HG02798 (cell line): Measurements from ENCODE around the gene SOCS7.

Source experiments
- ATAC-seq: cut with Tn5 transposase; IDR thresholded peaks from one replicate; pipeline ENCODE4 v1.9.1; 2021; ENCODE audit warnings: mild to moderate bottlenecking; ENCODE audit not compliant: unreplicated experiment, poor library complexity

The SOCS7 gene

DNA sequence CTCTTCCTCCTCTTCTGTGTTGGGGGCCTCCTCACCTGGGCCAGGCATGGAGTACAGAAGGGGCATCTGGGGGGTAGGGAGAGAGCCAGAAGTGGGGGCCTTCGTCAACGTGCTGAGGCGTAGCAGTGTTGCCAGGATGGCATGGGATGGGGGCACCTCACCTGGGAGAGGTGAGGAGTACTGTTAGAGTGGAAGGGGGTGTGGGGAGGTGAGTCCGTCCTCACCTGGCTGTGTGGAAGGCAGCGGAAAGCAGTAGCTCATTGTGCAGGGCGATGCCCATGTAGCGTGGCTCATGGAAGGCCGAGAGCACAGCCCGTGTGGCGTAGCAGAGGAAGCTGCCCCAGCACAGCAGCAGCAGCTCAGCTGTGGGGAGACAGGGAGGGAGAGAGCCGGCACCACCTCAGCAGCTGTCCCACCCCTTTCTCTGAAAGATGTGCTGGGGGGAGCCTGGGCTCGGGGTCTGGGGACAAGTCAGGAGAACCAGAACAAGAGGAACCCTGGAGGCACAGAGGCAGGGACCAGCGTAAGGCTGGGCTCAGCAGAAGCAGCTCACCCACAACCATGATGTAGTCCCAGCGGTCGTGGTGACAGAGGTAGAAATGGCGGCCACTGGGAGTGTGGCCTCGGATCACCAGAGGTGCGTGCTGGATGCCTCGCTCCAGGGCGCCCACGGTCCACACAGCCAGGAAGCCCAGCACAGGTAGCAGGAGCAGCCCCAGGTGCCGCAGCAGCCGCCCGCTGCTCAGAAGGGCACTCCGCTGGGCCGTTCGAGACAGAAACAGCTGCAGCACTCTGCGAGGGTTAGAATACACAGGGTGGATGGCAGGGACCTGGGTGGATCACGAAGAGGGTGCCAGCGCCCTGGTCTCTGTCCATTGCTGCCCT is 16.9 kb upstream of the SOCS7 start:
- ATAC-seq, result no peak

DNA sequence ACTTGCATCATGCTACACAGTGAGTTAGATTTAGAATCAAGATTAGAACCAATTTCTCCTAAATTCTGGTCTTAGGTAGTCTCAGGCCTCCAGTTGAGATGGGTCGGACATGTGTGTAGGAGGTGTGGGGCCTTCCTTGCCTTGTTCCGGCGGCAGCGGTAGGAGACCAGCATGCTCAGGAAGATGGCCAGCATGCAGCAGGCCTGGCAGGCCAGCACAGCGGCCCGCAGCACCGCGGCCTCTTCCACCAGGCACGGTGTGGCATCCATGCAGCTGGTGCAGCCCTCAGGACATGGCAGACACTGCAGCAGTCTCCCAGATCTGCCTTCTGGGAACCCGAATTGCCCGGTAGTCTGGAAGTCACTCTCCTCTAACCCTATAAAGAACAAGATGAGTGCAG is 14.8 kb upstream of the SOCS7 start:
- no peak for ATAC-seq

DNA sequence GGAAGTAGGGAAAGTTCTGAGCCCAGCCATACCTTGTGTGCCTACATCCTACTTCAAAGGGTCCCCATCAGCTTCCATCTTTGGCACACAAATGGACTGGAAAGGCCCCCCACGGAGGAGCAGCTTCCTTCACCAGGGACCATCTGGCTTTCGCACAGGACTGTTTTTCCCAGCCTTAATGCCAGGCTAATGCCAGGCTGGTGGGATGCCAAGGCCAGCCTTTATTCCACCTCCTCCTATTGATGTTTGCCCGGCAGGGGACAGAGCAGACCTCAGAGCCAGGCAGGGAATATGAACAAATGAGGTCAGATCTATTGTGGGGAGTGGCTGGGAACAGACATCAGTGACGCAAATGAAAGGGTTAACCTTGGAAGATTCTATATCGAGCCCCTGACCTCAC is 13.6 kb upstream of the SOCS7 start:
- ATAC-seq, result no peak

DNA sequence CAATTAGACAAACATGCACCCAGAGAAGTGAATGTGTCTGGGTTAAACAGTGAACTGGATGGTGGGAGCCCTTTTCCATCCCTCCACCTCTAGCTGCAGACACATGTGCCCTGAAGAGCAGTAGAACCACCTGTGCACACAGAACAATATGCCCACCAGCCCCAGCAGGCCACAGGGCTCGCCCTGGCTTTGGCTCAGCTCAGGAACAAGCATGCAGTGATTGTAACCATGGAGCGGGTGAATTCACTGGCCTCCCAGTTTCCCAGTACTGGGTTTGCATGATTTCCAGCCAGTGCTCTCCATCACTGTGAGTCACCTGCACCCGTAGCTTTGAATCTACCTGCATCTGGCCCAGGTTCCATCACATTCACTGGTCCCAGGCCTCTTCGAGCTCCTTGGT is 13.1 kb upstream of the SOCS7 start:
- no peak for ATAC-seq

DNA sequence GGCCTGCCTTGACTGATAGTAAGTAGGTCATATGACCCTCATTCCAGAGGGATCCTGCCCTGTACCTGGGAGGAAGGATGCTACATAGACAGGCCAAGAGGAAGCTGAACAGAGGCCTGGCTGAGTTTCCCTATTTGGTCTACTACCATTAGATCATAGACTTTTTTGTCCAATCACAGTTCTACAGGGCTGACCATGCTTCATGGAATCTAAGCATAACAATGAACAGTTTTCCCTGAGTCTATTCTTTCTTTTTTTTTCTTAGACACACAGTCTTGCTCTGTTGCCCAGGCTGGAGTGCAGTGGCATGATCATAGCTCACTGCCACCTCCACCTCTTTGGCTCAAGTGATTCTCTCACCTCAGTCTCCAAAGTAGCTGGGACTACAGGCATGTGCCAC is 11.8 kb upstream of the SOCS7 start:
- no peak for ATAC-seq

DNA sequence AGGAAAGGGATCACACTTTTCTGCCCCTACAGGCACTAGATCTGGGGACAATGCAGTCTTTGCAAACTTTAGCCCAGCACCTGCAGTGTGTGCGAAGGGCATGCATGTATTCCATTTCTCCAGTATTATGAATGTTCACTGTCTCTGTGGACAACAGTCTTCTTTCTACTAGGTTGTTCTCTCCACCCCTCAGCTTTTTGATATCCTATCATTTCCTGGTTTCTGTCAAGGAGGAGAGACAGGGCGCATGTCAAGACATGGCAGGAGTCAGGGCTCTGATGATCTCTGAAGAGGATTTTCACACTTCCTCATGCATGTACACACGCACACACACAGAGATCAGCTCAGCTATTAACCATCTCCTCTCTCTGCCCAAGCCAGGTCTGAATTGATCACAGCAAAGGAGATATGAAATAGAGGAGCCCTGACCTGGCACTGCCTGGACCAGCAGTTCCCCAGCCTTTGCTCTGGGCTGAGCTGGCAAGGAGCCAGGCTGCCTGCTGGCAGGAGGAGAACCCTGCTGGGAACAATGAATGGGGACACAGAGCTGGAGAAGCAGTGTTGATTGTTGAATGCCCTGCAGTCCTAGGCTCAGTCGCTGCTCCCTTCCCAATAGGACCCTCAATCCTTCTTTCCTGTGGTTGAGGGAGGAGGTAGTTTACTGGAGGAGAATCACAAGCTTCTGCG is 10.5 kb upstream of the SOCS7 start:
- no peak for ATAC-seq

DNA sequence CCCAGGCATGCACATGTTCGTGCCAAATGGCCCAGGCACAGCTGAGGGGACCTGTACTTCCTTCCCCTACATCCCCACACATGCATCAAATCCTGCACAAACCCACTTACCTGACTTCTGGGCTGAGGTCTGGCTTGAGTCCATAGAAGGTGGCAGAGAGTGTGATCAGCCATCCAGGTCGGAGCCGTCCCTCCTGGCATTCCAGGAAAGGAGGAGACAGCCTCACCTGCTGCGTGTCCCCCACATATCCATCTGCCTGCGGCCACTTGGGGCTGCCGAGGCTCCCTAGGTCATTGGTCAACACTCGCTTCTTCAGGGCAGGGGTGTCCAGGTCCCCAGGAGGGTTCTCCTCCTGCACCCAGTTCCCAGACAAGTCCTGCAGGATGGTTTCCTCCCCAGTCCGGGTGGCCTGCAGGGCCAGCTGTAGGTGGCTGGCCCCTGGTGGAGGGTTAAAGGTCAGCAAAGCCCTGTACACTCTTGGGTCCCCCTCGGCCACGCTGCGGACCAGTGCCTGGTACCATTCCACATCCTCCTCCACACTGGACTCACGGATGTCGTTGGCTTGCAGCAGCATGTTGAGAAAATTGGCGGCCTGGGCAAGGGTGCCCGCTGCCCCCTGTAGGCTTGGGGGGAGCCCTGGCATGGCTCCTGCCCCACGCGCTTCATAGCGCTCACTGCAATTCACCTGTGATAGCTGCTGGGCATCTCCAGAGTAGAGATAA is 8.6 kb upstream of the SOCS7 start:
- no peak for ATAC-seq

DNA sequence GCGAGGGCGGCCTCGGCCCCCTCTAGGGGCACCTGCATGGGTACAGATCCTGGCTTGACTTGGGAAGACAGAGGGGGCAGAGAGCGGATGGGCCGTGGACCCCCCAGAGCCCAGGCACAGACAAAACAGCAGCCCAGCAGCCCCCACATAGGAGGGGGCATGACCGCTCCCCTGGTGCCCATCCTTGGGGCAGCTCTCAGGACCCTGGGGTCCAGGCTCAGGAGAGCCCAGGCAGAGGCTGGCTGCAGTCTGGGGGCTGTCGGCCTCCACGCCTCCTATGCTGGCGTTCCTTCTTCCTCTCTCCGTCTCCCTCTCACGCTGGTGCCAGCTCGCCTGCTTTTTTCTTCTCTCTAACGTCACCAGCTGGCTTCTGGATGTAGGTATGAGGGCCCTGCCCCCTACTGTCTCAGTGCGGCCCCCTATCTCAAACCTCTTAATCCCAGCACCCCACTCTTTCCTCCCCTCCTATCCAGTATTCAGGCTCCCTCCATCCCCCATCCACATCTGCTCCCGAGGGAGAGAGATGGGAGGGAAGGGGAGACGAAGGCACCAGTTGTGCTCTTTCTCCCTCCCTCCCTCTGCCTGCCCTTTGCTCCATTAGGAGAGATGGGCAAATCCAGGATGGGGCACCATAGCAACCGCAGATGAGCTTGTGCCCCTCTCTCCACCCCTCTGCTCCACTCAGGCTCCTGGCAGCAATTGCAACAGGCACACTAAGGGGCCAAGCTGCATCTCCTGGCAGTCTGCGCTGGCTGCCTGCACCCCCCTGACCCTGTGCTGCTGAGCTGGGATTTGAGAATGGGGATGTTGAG is 7.8 kb upstream of the SOCS7 start, which contains the start of gene GPR179:
Gene GPR179 (minus strand): TSS at position 349 of the 812 bp plus-strand sequence. CDS start 167 bp downstream, at position 182.
- no peak for ATAC-seq

DNA sequence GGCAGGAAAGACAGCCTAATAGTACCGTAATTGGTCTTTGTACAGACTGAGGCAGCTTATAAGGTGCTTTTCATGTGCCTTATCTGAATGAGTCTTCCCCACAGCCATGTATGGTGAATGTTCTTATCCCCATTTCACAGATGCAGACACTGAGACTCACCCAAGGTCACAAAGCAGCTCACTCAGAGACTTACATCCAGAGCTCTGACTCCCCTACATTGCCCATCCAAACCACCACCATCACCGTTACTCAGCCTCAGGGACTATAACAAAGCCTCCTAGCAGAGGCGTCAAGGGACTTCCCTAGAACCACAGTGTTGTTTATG is 7.3 kb upstream of the SOCS7 start:
- ATAC-seq, result no peak

DNA sequence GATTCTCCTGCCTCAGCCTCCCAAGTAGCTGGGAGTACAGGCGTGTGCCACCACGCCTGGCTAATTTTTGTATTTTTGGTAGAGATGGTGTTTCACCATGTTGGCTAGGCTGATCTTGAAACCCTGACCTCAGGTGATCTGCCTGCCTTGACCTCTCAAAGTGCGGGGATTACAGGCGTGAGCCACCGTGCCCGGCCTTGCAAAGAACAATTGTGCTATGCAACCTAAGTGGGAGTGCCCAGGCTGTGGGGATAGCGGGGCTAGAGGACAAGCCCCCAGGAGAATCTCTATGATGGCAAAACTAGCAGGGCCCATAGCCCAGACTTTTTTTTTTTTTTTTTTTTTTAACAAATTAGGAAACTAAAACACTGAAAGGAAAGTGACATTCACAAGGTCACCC is 5.9 kb upstream of the SOCS7 start:
- no peak for ATAC-seq

DNA sequence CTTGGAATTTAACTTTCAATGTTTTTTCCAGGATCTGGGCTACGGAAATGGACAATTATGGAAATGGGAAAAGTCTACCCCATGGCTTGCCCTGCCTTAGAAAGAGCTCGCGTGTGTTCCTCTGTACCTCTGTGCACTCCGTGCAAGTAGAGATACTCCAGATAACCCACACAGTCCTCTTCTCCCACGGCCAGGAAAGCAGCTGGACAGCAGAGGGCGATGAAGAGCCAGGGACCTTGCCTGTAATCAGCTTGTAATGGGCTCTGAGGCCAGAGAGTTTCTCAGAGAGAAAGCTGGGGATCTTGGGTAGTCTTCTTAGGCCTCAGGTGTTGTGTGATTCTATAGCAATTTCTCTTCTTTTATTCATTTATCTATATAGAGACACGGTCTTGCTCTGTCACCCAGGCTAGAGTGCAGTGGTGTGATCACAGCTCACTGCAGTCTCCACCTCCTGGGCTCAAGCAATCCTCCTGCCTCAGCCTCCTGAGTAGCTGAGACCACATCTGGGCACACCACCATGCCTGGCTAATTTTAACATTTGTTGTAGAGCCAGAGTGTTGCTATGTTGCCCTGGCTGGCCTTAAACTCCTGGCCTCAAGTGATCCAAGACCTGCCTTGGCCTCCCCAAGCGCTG is 2.4 kb upstream of the SOCS7 start:
- ATAC-seq, result peak; percentile 34

DNA sequence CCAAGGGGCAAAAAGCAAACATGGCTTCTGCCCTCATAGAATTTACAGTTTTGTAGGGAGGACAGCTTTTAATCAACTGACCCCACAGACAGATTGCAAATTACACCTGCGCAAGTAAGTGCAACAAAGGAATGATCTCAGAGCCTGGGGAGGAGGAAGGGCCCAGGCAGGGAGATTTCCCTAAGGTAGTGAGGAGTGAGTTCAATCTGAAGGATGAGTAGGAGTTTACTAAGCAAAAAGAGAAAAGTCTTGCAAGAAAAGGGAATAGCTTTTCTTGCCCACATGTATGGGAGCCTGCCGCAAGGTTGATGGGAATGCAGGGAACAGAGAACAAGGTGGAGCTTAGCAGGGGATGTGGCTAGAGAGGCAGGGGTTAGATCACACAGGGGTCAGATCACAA is 1.6 kb upstream of the SOCS7 start:
- ATAC-seq, result no peak

DNA sequence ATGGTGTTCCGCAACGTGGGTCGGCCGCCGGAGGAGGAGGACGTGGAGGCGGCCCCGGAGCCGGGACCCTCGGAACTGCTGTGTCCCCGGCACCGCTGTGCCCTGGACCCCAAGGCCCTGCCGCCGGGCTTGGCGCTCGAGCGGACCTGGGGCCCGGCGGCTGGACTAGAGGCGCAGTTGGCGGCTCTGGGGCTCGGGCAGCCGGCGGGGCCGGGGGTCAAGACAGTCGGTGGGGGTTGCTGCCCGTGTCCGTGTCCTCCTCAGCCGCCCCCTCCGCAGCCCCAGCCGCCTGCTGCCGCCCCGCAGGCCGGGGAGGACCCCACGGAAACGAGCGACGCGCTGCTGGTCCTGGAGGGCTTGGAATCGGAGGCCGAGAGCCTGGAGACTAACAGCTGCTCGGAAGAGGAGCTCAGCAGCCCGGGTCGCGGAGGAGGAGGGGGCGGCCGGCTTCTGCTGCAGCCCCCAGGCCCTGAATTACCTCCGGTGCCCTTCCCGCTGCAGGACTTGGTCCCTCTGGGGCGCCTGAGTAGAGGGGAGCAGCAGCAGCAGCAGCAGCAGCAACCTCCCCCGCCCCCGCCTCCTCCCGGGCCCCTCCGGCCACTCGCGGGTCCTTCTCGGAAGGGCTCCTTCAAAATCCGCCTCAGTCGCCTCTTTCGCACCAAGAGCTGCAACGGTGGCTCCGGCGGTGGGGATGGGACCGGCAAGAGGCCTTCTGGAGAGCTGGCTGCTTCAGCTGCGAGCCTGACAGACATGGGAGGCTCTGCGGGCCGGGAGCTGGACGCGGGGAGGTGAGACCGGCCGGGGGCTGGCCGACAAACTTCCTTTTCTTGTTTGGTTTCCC is 821 bp downstream of the SOCS7 start:
- ATAC-seq, result no peak

DNA sequence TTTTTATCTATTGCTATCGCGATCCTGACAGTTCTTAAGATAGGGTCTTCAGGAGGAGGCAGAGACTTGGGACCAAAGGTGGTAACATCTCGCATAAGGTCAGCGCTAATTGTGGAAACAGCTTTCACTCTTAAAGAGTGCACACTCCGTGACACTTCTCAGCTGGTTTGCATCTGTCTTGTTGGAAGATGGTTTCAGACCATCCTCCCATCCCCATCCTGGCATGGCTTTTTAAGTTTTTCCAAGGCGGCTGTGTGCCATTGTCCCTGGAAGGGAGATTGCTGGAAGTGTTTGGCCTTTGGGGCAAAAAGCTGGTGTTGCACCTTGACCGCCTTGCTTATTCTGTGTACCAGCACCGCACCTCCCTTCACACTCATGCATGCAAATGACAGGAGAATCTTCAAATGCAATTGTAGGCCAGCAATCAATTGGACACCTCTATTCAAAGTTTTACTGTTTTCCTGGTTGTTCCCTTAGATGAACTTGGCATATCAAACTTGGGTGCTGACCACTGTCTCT is 1.5 kb downstream of the SOCS7 start:
- ATAC-seq, result no peak

DNA sequence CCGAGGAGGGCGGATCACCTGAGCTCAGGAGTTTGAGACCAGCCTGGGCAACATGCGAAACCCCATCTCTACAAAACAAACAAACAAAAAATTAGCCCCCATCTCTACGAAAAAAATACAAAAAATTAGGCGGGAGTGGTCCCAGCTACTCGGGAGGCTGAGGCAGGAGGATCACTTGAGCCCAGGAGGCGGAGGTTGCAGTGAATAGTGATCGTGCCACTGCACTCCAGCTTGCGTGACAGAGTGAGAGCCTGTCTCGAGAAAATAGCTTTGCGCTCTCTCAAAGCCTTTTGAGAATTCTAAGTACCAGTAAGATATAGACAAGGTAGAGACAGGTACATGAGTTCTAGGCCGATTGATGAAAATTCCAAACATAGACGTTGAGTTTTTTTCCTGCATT is 2.0 kb downstream of the SOCS7 start:
- no peak for ATAC-seq

DNA sequence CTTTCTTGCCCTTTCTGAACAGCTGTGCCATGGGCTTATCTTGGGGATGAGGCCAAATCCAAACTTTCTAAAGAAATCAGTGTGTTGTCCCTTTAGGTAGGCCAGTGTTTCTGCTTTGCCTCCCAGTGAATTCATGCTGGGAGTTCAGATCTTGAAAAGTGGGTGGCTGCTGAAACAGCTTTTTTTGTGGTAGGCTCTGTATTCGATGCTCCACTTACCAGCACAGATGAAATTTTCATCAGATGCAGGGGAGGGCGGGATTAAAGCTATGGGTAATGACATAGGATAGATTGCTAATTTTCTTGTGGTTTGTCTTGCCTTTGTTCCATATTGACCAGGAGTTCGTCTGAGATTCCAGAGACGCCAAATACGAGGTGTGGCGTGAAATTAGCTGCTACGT is 2.8 kb downstream of the SOCS7 start:
- ATAC-seq, result no peak

DNA sequence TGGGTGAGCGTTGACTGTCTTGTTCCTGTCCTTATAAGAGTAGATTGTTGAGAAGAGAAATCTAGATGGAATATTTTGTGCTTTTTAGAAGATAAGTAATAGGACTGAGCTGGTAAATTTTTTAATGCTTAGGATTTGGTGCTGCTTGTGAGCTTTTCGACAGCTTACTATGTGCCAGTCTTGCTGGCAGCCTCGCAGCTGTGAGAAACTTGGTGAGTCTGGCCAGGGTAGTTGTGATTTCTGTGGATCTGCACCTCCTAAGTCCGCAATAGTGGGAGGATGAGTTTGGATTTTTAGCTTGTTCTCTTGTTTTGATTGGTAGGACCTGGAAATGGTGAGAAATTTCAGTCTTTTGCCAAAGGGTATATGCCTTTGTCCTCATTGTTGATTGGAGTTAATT is 3.6 kb downstream of the SOCS7 start:
- no peak for ATAC-seq

DNA sequence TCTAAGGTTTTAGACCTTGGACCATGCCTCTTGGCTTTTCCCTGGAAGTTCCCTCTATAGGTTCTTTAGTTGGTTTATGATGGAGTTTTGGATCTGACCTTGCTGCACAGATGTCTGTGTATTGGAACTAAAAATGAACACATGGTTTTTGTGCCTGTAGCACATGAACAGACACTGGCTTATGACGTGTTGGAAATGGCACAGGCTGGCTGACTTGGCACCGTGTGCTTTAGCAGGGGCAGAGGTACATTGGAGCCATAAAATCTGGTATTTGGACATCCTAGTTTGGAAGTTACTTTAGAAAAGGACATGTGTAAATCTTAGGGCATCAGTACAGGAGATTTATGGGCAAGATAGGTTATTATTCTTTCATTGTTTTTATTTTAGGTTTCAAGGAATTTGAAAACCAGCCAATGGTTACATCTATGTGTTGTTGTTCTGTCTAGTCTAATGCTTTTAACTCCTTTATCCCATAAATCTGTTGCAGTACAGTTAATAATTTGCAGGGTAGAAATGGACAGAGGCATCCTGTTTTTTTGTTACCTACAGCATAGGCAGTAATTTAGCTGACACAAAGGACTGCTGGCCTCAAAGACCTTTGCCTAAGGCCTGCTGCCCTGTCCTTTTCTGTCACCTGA is 6.0 kb downstream of the SOCS7 start:
- ATAC-seq, result no peak
